Stimulated activated CD4-positive, alpha-beta T cell treated with anti-CD3 and anti-CD28 coated beads, Interleukin-15, amount 100 ng/mL, for 48 hours (primary cell): ENCODE data around the gene PRTN3.
"Not testable (repeated sequence)": the region's sequence is repeated elsewhere in the genome, so short reads cannot be mapped to it uniquely, and the experiment has no call there.

Experiments
- DNase-seq, 2 donors: peaks; one replicate each; pipeline ENCODE4 v3.0.0-alpha.2; 2020; ENCODE audit warnings: low read depth in 2 of 2

The PRTN3 gene

GRCh38 chr19:881385-882071 is 40.7 kb downstream of the PRTN3 start:
- no peak for DNase-seq

GRCh38 chr19:882871-883497 is 42.2 kb downstream of the PRTN3 start:
- DNase-seq: no peak

DNA sequence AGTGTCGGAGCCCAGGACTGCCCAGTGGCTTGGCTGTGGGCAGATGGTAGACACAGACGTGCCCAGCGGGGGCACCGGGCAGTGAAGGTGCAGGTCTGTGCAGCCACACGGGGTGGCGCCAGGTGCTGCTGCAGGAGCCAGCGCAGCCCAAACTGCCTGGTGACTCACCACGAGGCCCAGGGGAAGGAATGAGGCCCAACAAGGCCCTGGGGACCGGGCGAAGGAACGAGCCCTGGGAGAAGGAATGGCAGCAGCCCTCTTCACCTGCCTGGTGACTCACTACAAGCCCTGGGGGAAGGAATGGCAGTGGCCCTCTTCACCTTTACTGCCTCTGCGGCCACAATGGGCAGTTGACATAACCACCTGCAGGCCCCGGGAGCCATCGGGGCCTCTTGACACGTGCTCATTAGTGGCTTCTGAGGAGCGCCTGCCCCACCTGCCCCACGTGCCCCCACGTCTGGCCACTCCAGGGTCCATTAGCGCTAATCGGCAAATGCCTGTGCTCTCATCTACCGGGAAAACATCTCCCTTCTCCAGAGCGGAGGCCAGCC is 42.9 kb downstream of the PRTN3 start:
- DNase-seq: no peak

GRCh38 chr19:884420-885211 is 43.8 kb downstream of the PRTN3 start:
- no peak for DNase-seq

DNA sequence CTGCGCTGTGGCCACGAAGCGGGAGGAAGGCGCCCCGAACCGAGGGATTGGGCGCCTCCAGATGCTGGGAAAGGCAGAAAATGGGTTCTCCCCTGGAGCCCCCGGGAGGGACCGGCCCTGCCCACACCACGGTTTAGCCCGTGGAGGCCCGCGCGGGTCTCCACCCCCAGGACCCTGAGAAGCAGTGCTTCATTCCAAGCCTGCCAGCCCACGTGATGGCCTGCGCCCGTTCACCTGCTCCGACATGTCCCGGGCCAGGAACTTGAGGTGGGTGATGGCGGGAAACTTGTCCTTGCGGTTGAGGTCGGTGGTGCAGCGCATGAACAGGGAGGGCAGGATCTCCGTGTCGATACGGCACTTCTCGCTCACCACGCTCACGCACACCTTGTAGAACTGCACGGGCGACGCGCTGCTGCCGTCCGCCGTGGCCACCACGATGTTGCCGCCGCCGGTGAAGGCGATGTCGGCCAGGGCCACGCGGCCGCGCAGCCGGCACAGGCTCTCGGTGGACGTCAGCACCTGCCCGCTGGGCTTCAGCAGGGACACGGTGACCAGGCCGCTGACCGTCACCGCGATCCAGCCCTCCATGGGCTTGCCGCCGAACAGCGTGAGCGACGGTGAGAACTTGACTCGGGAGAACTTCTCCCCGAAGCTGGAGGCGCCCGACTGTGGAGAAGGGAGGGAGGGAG is 44.9 kb downstream of the PRTN3 start:
- no peak for DNase-seq

DNA sequence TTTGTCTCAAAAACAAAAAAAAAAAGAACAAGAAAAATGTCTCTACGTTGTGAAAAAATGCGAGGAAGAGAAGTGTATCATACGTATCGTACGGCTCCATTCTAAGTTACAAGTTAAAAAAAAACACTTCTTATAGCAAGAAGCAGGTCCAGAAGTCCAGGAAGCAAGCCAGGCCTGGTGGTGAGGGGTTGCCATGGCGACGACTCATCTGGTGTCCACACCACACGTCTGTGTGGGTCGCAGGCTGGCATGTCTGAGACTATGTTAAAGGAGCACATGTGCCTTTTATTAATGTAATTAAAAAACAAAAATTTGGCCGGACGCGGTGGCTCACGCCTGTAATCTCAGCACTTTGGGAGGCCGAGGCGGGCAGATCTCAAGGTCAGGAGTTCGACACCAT is 46.3 kb downstream of the PRTN3 start:
- DNase-seq: no peak

- DNase-seq: no peak
Observed at GRCh38 chr19:887599-887998, 46.8 kb downstream of the PRTN3 start.

DNA sequence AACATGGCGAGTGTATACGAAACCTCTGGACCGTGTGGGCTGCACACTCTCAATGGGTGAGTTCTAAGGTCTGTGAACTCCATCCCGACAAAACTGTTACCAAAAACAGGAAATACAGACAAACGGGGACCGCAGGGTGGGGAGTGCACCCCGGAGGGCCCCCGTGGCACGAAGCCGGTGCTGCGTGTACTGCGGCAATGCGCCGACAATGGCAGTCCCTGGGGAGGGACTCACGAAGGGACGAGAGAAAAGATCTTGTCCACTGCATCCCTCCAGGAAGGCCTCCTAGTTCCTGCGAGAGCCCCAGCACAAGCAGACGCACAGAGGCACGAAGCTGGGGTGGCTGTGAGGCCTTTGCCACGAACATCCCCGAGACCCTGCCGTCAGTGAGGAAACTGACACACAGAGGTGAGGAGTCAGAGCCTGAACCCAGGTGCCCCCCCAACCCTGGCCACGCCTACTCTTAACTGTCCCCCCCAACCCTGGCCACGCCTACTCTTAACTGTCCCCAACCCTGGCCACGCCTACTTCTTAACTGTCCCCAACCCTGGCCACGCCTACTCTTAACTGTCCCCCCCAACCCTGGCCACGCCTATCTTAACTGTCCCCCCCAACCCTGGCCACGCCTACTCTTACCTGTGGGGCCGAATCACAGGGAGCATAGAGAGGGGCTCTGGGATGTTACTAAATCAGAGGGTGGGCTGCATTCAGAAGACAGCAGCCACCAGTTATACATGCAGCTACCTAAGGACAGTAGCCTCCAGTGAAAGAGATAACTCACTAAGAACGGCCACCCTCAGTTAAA is 48.0 kb downstream of the PRTN3 start:
- DNase-seq: no peak

DNA sequence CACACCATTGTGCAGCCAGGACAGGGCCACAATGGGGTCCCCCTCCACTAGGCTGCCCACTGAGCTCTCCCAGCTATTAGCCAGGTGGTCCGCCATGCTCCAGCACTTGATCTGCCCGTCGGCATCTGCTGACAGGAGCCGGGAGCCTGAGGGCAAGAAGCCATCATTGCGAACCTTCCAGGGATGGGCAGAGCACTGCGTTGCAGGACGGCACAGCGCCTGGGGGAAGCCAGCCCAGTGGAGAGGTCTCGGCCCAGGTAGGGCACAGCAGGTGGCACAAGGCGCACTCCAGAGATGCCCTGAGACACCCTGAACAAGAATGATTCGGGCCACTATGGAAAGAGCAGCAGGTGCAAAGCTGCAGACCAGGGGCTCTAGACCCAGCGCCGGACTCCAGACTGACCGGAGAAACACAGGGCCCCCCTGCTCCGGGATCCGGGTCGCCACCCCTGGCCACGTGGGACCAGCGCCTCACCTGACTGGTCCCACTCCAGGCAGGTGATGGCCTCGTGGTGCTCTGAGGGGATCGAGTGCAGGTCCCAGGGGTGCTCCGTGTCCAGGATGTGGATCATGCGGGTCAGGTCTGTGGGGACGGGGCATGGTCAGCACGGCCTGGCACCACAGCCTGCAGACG is 49.0 kb downstream of the PRTN3 start:
- no peak for DNase-seq

GRCh38 chr19:890831-891230 is 50.0 kb downstream of the PRTN3 start:
- no peak for DNase-seq

DNA sequence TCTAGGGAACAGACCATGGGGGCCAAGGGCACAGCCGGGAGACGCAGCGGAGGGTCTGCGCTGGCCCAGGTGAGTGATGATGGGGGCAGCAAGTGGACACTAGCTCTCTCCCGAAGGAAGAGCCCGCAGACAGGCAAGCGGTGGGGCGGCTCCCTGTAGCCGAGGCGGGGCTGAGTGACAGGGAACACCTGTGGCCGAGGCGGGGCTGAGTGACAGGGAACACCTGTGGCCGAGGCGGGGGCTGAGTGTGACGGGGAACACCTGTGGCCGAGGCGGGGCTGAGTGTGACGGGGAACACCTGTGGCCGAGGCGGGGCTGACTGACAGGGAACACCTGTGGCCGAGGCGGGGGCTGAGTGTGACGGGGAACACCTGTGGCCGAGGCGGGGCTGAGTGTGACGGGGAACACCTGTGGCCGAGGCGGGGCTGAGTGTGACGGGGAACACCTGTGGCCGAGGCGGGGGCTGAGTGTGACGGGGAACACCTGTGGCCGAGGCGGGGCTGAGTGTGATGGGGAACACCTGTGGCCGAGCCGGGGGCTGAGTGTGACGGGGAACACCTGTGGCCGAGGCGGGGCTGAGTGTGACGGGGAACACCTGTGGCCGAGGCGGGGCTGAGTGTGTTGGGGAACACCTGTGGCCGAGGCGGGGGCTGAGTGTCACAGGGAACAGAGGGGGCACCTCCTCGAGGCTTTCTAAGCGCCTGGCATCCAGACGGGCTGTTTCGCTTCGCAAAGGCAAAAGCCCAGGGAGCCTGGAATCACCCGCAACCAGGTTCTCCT is 50.8 kb downstream of the PRTN3 start:
- not testable (repeated sequence) for DNase-seq

DNA sequence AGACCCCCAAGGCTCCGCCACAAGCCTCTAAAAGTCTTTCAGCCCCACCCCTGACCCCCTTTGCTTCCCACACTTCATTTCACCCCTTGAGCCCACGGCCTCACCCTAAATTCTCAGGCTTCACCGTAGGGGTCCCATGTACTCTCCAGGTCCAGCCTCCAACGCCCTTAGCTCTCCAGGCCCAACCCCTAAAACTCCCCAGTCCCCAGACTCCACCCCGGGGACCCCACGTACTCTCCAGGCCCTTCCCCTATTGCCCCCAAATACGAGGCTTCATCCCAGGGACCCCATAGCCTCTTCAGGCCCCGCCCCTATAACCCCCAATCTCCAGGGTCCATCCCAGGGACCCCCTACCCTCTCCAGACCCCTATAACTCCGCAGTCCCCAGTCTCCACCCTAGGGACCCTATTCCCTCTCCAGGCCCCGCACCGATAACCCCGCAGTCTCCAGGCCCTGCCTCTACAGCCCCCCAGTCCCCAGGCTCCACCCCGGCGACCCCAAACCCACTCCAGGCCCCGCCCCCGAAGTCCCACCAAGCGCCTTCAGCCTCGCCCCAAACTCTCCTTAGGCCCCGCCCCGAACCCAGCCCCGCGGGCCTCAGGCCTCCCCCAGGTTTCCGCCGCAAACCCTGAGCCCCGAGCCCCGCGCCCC is 51.6 kb downstream of the PRTN3 start:
- DNase-seq: no peak

- DNase-seq: peak; percentile 84 to 88
Observed at GRCh38 chr19:892894-893689, 52.3 kb downstream of the PRTN3 start, which contains the start of the genes MED16 and RNU6-9. Gene MED16 (minus strand): TSS chr19:893187. CDS start chr19:891131, 2,056 bp downstream. Gene RNU6-9 (plus strand): TSS chr19:893484.

- no peak for DNase-seq
Observed at GRCh38 chr19:896434-896833, 55.6 kb downstream of the PRTN3 start.

- DNase-seq: no peak
Observed at GRCh38 chr19:896999-897398, 56.2 kb downstream of the PRTN3 start.

DNA sequence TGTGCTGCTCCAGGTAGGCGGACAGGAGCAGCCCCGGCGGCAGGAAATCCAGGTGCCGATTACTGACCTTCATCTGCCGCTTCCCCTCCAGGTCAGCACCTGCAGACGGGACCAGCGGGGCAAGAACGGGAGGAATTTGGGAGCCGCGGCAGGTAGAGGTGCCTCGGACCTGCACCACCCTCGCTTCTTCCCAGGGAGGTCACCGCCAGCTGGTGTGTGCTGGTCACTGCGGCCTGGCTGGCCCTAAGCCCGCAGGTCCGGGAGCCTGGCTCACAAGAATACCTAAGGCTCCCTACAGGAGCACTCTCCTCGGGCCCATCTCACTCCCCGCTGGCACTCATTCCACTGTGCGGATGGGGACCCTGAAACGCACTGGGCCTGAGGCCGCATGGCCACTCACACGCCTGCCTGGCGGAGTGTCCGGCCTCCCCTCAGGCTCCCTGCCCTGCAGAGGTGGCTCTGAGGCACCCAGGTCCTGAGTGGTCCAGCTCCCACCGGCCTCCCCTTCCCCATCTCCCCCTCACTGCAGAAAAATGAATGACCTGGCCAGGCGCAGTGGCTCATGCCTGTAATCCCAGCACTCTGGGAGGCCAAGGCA is 56.7 kb downstream of the PRTN3 start:
- DNase-seq: no peak
